ENCODE results near the gene TFB1M.
"Not testable (repeated sequence)": the region's sequence is repeated elsewhere in the genome, so short reads cannot be mapped to it uniquely, and the experiment has no call there.

The TFB1M gene

DNA sequence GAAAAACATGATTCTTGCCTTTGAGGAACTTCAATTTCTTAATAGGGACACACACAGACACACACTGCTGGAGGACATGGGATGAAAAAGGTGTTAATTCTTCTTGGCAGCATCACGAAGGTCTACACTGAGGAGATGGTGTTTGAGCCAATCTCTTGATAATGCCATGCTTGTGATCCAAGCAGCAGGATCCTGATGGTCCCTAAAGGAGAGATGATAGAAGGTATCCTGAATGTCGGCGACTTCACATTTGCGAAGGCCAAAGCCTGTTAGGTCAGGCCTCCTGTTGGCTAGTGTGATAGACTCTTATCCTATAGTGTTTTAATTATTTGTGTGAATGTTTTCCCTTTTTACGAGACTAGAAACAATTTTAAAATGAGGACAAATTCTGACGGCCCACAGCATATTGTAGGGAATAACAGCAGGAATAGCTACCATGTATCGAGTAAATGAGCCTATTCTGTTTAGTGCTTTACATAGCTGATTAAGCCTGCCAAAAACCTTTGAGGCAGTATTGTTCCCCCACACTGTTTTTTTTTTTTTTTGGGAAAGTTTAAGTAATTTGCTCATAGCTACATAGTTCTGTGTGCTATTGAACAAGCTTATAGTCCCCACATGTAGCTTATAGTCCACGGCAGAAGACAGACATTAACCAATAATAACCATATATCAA, 15.3 kb upstream of the TFB1M start:
- no peak for DNase-seq

DNA sequence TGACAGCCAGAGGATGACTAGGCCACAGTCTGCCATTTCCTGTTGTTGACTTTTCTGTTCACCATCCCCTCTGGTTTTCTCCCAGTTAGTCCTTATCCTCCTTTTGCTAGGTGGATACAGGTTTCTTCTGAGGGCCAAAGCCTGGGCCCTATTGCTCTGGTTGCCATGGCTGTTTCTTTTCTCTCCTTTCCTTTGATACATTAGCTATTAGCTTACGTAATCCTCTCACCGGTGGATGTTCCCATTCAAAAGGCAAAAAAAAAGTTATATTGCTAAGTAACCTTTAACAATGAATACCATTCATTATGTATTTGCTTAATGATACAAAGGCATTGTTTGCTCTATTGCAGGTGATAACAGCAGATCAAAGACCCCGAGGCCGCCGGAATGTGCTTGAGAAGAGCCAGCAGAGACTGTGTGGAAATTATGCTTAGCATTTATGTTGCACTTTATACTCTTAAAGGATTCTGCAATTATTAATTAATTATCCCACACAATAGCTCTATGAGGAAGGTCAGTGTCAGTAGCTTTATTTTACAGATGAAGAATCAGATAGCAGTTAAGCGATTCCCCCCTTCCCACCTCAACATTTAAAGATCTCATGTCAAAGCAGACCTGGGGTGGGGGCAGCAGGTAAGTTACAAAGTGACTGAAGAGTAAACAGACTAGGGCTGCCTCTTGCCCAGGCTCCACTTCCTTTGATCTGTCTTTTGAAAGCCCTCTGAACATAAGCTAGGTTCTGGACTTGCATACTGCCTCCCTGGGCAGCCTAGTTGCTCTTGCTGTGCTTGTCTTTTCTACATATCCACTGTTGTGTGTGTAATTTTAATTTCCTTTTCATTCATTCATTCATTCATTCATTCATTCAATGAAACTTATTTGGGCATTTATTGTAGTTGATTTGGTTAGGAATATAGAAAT, 14.5 kb upstream of the TFB1M start:
- no peak for DNase-seq

DNA sequence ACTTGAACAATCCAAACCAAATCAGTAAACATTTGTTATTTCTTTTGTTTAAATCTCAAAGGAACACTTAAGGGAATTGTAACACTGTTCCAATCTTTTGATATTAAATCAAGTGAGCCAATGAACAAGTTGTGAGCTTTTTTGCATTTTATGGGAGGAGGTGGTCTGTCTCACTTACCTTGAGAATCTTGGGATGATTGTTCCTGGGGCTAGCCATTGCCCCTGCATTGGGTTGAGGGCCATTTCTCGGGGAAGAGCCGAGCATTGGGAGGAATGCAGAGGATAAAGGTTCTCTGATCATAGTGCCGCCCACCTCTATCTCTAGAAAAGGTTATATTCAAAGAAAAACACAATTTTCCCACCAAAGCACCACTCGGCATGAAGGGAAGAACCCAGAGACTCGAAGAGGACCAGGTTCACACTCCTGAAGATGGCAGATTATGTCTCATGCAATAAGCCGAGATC, 13.8 kb upstream of the TFB1M start:
- no peak for DNase-seq

DNA sequence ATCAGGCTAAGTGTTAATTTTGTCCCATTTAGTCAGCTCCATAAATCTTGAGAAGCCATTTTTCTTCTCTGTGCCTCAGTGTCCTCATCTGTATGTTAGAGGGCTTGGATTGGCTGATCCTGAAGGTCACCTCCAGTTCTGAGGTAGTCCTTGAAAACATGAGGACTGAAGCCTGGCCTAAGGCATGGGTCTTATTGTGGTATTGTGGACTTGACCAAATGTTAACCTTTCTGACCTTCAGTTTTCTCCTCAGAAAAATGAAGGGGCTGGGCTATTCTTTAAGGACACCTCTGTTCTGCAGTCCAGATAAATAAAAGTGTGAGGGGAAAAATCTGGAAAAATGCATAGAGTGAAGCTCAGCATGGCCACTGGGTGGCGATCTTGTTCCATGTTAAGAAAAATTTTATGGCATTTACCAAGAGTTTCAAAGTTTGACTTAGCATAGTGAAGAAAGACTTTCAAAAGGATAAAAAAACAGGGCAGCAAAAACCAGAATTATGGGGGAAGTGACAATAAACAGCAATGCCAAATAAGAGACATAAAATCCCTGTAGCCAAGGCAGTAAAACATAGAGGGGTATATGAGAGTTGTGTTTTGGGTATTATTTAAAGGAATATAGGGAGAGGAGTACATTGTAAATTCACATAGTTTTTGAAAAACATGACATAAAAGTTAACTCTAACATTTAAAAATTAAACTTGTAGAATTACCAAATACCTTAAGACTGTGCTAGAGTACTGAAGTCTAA, 13.2 kb upstream of the TFB1M start:
- peak; percentile 18 for DNase-seq

DNA sequence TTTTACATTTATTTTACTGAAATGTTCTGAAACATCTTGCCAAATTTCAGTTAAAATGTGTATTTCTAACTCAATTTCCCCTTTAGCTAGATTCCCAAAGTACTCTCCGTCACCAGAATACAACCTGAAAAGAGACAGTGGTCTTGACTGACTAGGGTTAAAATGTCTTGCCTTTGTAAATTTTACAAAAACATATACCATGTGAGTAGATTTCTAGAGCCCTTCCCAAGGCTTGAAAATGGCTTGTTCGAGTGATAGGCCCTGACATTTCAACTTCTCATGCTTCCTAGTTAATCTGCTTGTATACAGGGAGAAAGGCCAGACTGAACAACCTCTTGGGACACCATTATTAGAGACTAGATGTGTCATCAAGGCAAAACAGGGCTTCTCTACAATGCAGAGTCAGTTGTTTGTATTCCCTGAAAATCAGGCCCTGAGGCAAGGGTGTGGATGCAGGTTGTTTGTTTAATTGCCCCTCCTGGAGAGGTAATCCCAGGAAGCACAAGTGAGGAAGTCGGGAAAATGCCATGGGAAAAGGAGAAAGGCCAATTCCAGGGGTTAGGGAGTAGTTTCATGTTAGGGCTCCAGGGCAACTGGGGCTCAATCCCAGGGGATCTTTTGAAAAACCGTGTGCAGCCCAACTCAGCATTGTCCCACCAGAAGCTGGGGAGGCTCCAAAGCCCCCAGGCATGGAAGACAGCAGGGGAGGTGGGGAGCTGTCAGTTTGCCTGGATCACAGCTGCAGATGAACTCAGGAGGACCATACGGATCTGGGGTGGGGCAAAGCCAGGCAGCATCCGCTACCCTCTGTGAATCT, 11.6 kb upstream of the TFB1M start:
- no peak for DNase-seq

DNA sequence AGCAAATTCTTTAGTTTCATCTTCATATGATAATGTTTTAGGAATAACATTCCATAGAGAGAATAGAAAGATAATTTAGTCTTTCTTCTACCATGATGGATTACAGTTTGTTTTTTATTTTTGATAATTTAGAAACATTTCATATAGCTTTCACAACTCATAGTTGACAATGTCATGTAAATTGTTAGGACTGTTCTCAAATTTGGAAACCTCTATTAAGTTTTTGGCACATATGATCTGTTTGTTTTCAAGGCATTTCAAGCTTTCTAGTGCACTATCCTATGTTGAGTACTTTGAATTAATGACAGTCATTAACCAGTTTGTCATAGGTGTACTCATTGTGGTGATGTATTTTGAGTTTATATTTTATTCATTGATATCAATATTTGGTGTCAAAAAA, 10.7 kb upstream of the TFB1M start:
- no peak for DNase-seq

DNA sequence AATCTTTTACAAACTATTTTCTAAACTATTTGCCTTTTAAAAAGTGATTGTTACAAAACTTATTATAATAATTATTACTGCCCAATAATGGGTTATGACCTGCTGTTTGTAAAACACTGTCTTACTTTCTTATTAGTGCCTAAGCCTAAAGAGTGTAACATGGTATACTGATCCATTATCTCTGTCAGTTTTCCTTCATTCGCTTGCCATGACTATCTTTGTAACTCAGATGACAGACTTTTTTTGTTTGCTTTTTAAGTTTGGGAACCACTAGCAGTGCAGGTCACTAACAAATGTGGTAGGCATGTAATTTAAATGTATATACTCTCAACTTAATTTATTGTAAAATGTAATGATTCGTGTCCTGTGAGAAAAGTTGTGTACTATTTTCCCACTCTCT, 9.9 kb upstream of the TFB1M start:
- no peak for DNase-seq

DNA sequence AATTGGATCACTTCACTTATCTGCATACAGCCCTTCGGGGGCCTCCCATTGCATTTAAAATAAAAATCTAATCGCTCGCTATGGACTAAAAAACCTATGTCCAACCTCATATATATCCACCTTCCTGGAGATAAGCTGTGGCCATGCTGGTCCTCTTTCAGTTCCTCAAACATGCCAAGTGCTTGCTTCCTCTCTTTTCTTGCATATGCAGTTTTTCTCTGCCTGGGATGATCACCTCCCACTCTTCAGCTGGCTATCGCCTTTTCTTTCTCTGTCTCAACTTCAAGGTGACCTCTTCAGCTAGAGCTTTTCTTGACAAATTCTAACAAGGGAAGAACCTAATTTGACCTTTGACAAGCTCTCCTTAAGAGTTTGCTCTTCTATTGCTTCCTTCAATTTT, 5.6 kb upstream of the TFB1M start:
- DNase-seq = no peak

DNA sequence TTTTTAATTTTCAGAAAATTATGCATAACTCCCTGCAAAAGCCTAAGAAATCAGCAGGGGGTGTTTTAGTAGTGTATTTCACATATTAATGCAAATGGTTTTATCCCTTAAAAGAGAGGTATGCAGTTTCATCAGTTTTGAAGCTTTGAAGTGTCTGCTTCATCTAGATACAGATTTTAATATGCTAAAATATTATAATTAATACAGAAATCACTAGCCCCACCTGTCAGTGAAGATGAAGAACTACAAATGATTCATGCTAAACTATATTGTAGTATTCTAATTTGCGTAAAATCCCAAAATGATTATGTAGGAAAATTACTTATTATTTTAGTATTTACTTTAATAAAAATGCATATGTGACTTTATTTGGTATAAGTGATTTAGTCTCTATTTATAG, 2.9 kb upstream of the TFB1M start:
- no peak for DNase-seq

DNA sequence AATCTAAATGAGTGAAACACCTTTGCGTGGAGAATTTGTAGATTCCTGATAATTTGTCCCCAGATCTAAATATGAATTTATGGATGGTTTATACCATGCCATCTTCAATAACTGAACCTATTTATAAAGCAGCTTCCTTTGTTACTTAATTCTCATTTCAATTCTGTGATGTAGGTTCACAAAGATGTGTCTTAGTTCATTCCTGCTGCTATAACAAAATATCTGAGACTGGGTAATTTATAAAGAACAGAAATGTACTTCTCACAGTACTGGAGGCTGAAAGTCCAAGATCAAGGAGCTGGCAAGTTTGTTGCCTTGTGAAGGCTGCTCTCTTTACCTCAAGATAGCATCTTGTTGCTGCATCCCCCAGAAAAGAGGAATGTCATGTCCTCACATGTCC, 2.1 kb upstream of the TFB1M start:
- no peak for DNase-seq

DNA sequence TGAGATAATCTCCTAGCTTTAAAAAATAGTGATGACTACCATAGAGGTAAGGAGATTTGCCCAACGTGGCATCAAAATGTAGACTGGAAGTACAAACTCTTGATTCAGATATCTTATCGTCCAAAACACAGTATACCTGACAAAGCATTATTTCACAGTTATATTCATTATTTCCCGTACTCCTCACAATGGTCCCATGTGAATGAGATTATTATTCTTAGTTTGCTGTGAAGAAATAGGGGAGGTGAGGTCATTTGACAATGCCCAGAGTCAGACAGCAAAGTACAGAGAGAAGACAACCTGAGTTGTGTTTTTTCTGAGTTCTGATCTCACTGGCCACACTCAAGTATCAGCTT, 1.2 kb upstream of the TFB1M start:
- no peak for DNase-seq

DNA sequence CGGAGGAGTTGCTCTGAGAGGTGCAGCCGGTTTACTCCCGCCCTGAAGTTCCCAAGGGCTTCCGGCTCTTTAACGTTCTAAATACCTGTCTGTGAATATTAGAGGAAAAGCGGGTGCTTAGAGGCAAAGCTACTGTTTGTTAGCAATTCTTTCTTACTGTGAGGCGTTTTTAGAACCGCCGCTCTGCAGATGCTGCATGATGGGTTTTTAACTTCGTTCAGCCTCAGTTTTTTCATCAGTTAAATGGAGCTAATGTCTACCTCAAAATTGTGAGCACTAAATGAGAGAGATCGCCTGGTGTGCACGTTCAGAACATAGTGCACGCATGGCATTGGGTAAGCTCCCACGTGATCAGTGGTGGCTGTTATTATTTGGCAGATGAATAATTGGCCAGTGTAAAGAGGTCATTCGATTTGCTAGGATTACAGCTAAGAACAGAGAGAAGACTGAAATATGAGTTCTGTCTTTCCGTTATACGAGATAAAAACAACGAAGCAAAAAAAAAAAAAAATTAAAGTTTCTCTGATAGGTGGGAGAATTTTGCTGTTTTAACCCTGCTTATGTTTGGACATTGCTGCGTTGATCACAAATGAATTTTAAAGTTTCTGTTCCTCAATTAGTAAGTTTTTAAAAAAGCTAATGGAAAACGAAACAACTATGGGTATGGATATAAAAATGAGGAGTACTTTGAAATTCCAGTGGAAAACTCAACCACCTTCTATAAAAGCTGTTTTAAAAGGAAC, 660 bp upstream of the TFB1M start:
- DNase-seq = peak; percentile 78

DNA sequence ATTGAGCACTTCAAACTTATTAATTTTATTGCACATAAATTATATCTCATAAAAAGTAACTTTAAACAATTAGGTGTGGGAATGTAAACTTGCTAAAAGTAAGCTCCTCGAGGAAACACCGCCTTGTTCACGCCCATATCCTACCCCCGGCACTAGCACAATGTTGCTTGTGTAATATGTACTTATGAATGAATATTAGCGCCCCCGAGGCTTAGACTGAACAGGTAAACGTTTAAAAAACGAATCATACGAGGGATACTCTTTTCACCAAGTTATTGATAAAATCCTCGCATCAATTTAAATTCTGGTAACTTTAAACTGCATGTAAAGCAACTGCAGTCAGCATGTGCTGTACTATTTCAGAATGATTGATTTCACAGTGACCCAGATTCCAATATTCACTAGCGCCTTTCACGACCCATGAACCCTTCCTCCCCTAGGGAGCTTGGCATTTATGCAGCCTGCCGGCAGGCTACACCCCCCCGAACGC, 637 bp downstream of the TFB1M start:
- DNase-seq = no peak

DNA sequence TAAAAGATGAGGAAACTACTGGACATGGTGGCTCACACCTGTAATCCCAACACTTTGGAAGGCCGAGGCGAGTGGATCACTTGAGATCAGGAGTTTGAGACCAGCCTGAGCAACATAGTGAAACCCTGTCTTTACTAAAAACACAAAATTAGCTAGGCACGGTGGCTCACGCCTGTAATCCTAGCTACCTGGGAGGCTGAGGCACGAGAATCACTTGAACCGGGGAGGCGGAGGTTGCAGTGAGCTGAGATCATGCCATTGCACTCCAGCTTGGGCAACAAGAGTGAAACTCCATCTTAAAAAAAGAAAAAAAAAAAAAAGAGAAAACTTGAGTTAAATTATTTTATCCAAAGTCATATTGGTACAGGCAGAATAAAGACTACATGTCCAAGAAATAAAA, 1.3 kb downstream of the TFB1M start:
- DNase-seq = not testable (repeated sequence)

DNA sequence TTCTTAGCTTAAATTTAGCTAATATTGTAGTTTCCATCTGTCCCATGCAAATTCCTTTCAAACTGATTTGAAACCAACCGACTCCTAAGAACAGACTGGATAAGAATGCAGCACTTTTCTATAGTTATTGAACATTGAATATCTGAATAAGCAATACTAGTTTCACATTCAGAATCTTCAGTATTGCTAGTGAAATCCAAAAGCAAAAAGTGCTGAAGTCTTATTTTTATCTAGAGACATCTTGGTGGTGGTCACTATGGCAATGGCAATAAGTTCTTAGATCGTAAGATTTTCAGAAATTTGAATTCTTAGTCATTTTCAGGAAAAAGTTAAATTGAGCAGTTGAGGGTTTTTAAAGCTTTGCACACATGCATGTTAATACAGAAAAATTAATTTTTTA, 2.7 kb downstream of the TFB1M start:
- DNase-seq = no peak

DNA sequence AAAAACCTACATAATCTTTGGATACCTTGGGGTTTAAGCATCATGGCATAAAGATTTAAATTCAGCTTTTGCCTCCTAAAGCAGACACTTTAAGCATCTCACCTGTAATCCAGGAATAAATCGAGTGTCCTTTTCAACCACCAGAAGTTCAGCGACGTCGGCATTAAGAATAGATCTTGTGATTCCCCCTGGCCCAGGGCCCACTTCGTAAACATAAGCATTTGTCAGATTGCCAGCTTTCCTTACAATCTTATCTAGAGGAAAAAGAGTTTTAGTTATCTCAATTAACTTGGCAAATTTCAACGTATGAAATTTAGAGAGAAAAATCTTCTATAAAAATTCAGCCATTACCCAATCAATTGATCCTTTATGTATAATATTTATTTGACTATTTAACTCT, 3.2 kb downstream of the TFB1M start:
- DNase-seq = no peak

DNA sequence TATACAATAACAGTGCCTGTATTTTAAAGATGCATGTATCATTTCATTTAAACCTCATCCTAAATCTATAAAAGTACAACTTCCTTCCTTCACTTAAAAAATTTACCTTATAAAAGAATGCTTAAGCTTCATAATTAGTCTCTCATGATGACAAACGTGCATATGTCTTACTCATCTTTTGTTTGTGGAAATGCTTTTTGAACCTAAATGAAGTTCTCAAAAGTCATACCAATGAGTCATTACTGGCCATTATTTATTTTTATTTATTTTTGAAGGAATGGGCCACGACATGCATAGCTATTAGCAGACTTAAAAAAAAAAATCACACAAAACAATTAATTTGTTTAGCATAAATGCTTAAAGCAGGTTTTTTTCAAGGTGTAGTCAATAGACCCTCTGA, 3.7 kb downstream of the TFB1M start:
- no peak for DNase-seq

DNA sequence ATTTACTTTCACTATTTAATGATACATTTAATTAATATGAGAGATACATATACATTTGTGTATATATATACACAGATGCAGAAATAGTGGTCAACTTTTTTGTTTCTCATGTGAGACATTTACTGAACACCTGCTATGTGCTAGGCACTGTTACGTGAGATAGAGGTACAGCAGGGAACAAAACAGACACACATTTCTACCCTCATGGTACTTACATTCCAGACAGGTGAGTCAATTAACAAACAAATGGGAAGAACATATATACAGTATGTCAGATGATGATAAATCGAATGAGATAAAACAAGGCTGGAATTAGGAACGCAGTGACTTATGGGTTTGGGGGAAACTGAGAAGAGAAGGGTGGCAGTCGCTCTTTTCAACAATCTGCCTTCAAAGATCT, 5.1 kb downstream of the TFB1M start:
- DNase-seq = no peak

DNA sequence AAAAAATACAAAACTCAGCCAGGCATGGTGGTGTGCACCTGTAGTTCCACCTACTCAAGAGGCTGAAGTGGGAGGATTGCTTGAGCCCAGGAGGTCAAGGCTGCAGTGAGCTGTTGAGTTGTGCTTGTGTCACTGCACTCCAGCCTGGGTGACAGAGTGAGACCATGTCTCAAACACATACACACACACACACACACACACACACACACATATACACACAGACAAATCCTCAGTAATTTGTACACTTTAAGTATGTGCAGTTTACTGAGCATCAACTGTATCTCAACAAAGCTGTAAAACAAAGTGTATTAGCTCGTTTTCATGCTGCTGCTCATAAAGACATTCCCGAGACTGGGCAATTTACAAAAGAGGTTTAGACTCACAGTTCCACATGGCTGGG, 7.3 kb downstream of the TFB1M start:
- no peak for DNase-seq

DNA sequence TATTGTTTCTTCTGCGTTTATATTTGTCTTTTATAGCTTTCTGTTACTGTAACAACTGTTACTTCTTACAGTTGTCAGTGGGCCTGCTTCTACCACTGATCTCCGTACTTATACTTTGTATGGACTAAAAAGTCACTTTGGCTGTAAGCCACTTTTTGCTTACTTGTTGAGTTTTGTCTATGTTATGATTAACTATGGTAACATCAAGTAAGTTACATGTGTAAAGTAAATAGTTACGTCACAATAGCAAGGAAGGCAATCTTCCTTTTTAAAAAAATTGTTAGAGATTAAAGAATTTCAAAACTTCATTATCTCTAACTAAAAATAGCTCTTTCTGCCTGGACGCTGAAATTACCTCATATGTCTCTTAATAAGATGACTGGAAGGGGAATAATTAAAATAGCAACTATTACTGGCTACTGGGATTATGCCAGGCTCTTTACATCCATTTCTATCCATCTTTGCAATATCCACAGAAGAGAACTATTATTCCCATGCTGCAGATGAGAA, 10.9 kb downstream of the TFB1M start:
- no peak for DNase-seq

DNA sequence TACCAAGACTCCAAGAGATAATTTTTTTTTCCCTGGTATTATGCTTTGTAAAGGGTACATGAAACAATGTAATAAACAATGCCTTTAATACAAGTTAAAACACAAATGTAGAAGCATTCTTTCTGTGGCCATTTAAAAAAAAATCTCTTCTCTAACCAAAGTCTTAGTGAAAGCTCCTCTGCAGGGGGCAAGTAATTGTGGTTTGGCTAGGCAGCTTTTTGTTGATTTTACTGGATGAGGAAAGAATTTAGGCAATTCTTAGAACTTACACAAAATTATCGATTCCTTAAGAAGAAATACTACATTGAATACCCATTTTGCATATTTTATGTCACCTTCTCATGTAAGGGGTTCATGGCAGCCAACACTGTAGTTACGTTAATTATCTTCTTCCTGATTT, 12.4 kb downstream of the TFB1M start:
- no peak for DNase-seq

DNA sequence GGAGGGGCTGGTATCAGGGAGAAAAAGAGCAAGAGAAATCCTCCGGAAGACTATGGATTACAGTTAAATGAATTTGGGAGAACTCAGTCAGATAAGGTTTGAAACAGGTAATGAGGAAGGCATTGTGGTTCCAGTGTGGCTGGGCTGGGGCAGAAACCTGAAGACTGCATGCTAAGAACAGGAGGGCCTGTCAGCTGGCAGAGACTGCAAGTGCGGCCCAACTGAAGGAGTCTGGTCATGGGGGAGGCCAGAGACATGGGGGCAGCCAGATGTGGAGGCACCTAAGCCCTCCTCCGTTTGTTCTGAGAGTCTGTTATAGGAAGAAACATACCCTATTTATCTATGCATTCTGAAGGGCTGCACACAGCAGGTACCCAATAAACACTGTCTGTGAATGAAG, 16.6 kb downstream of the TFB1M start:
- no peak for DNase-seq
